ENCODE results near the gene VPS13D. TPM values are rescaled to one million over a fixed set of nuclear protein-coding genes. Genes with fewer than 3 reads are reported as not detected.

Gene VPS13D
- total RNA-seq, 4 donors from 2014 or later: 88.3 to 123 (median 113) TPM

DNA sequence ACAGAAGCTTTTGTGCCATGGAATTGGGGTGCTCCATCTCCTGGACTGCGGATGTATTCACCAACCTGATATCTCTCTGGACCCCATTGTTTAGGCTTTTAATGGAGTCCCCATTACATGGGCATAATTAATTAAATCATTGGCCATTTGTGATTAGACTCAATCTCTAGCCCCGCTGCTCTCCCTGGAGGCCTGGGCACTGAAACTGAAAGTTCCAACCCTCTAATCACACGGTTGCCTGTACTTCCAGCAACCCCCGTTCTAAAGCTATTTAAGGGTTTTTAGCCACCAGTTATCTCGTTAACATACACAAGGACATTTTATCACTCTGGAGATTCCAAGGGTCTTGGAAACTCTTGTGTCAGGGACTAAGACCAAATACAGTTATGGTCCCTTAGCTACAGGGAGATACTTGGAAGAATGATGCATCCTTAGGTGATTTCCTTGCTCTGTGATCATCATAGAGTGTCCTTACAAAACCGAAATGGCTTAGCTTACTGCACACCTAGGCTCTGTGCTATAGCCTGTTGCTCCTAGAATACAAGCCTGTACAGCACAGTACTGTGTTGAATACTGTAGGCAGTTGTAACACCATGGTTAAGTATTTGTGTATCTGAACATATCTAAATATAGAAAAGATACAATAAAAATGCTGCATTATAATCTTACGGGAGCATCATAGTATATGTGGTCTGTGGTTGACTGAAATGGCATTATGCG lies 71.8 kb downstream of the VPS13D start:
- no peak for DNase-seq
- Histone ChIP-seq H3K4me3 (no peak overlapping the region), H3K27ac (no peak overlapping the region), H3K4me1 (no peaks in the 10 kb centered on the region), H3K27me3 (no peaks in the 10 kb centered on the region), H3K36me3 (peaks cover 0 to 89% (median 0%) of the 10 kb centered on the region in 3 donors), H3K9me3 (no peaks in the 10 kb centered on the region)
- TF ChIP-seq, protein P1, sequence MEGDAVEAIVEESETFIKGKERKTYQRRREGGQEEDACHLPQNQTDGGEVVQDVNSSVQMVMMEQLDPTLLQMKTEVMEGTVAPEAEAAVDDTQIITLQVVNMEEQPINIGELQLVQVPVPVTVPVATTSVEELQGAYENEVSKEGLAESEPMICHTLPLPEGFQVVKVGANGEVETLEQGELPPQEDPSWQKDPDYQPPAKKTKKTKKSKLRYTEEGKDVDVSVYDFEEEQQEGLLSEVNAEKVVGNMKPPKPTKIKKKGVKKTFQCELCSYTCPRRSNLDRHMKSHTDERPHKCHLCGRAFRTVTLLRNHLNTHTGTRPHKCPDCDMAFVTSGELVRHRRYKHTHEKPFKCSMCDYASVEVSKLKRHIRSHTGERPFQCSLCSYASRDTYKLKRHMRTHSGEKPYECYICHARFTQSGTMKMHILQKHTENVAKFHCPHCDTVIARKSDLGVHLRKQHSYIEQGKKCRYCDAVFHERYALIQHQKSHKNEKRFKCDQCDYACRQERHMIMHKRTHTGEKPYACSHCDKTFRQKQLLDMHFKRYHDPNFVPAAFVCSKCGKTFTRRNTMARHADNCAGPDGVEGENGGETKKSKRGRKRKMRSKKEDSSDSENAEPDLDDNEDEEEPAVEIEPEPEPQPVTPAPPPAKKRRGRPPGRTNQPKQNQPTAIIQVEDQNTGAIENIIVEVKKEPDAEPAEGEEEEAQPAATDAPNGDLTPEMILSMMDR (IDR thresholded peaks at IDR 0.05): no peak
- TF ChIP-seq POLR2A (IDR thresholded peaks at IDR 0.05): no peak

DNA sequence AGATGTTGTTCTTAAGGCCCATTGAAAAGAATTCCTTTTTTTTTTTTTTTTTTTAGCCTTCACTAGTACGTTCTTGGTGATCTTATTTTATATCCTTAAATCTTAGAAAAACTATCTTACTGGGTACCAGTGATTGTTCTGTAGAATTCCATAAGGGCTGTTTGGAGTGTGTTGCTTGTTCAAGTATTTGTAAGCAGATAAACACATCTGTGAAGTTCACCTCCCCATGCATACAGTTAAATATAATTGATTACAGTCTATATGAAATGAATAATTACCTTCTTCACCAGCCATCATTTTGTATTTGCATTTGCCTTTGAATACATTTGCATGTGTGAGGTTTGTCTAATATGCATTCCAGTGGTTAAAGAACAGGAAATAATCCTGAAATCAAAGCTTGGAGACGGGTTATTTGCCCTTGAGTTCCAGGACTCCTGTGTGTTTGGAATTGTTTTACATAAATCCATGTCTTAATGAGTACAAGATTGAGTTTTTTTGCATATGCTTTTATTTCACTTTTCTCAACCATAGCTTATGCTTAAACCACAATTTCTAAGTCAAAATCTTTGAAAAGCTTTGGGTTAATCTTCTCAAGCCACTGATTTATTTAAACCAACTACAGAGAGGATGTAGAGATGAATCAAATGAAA lies 73.1 kb downstream of the VPS13D start:
- no peak overlapping the region for H3K4me3 ChIP-seq
- no peak overlapping the region for H3K27ac ChIP-seq
- H3K36me3 ChIP-seq: peaks cover 0 to 89% (median 0%) of the 10 kb centered on the region in 3 donors
- H3K4me1 ChIP-seq: no peaks in the 10 kb centered on the region
- no peaks in the 10 kb centered on the region for H3K27me3 ChIP-seq
- DNase-seq: no peak
- H3K9me3 ChIP-seq: no peaks in the 10 kb centered on the region
- TF ChIP-seq, protein P1 (IDR thresholded peaks at IDR 0.05): no peak
- no peak for TF ChIP-seq POLR2A (IDR thresholded peaks at IDR 0.05)

DNA sequence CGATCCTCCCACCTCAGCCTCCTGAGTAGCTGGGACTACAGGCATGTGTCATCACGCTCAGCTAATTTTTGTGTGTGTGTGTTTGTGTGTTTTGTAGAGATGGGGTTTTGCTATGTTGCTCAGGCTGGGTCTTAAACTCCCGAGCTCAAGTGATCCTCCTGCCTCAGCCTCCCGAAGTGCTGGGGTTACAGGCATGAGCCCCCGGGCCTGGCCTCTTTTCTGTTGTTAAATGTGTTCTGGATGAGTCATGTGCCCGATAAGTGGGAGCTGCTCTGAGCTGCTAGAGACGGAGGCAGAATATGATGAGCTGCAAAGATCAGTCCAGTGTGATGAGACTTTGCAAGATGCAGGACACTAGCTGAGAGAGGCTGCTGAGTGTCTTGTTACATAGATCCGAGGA lies 75.5 kb downstream of the VPS13D start:
- DNase-seq: no peak
- H3K4me1 ChIP-seq: no peaks in the 10 kb centered on the region
- H3K4me3 ChIP-seq: no peak overlapping the region
- peaks cover 0 to 79% (median 0%) of the 10 kb centered on the region in 3 donors for H3K36me3 ChIP-seq
- TF ChIP-seq, protein P1 (IDR thresholded peaks at IDR 0.05): no peak
- TF ChIP-seq POLR2A (IDR thresholded peaks at IDR 0.05): no peak
- no peak overlapping the region for H3K27ac ChIP-seq
- no peaks in the 10 kb centered on the region for H3K9me3 ChIP-seq
- no peaks in the 10 kb centered on the region for H3K27me3 ChIP-seq

DNA sequence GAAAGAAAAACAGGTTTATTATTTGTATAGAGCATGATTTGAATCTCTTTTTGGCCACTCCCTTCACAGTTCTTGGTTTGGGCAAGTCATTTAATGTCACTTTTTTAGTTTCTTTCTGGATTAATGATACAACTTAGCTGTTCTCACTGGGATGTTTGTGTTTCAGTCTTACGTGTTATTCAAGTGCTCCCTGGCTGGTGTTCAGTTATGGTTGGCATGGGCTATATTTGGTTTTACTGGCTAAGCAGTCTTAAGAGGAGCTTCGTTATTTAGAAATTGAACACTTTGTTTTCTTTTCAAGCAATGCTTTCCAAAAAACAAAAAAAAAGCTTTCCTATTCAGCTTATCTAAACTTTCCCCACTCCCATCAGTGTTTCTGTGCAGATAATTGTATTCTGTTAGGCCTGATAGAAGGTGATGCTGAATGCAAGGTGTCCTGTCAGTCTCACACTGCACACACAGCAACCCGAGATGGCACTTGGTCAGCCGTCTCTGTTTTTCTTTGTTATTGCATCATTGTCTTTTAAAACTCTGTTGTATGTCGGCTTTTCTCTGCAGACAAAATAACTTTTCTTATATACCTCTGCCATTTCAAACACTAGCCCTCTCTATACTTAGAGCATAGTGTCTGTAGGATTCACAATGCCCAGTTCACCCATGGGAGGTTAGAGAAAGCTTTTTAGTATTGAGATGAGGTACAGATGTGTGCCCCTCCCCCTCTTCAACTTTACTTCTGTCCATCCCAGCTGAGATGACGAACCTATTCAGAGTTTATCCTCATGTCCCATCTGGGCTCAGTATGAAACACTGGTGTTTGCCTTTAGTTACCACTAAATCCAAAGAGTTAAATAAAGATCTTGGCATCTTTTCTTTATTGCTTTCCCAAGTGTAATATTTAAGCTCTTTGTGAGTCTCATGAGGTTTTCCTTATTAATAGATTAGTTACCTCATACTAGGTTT lies 80.2 kb downstream of the VPS13D start:
- Histone ChIP-seq H3K4me3 (no peak overlapping the region), H3K36me3 (peaks cover 0 to 84% (median 0%) of the 10 kb centered on the region in 3 donors)
- DNase-seq: no peak

More for the DNA sequence above, 80.2 kb downstream of the VPS13D start:
- H3K27ac ChIP-seq: peak overlapping the region in 3 of 4 donors; percentile 3 to 66 (median 26)
- no peaks in the 10 kb centered on the region for H3K9me3 ChIP-seq
- H3K27me3 ChIP-seq: no peaks in the 10 kb centered on the region
- H3K4me1 ChIP-seq: no peaks in the 10 kb centered on the region
- no peak for TF ChIP-seq POLR2A (IDR thresholded peaks at IDR 0.05)
- TF ChIP-seq, protein P1 (IDR thresholded peaks at IDR 0.05): no peak

Data from Peyer's patch (tissue), 4 donors.